GM12878 (cell line): ENCODE data around the gene EDN3. TPM values are rescaled to one million over a fixed set of nuclear protein-coding genes. Genes with fewer than 3 reads are reported as not detected.

ENCODE experiments used
- ATAC-seq: fragments of 200-7000 bp; cut with Tn5 transposase; 3 replicates; pipeline ENCODE4 v1.9.1; 2020; ENCODE audit warnings: mild to moderate bottlenecking, moderate library complexity
- BruUV-seq: library from RNA; stranded (reverse); fragments of 400-500 nt; replicated peaks from 2 replicates; lab custom pipeline; 2021; lab: Mats Ljungman, UMichigan
- CTCF ChIA-PET: fragments of 300-600 bp; sonication (Branson Sonifier 250); formaldehyde crosslinking; extraction: SDS; loops from one replicate; lab custom pipeline; 2021; ENCODE audit warnings: inconsistent platforms; lab: Yijun Ruan, JAX
- POLR2A ChIA-PET: fragments of 350-600 bp; formaldehyde crosslinking; extraction: SDS; loops from one replicate; lab custom pipeline; 2021; ENCODE audit warnings: inconsistent platforms; lab: Charles Lee
- RAD21 ChIA-PET: fragments of 300-600 bp; sonication (Branson Sonifier 250); formaldehyde crosslinking; loops from one replicate; lab custom pipeline; 2023; ENCODE audit warnings: antibody characterized with exemption; ENCODE audit not compliant: unreplicated experiment; lab: Charles Lee
- SMC1A ChIA-PET: fragments of 300-600 bp; sonication (Branson Sonifier 250); formaldehyde crosslinking; loops from one replicate; lab custom pipeline; 2023; ENCODE audit not compliant: unreplicated experiment, uncharacterized antibody; lab: Charles Lee
- DNase-seq: peaks from one replicate; pipeline ENCODE4 v3.0.0-alpha.2; 2011; ENCODE audit warnings: low read depth, low spot score
- FAIRE-seq: peaks from 3 replicates; lab custom pipeline; 2011; peaks lifted over from hg19 to GRCh38; lab: Jason Lieb, UNC
- H2AFZ ChIP-seq: 2 replicates; pipeline ENCODE4 v1.6.0; 2011; ENCODE audit warnings: low read depth, low read length, control low read depth; ENCODE audit not compliant: control insufficient read depth
- H3K27ac ChIP-seq: 2 replicates; pipeline ENCODE4 v1.5.1; 2011; ENCODE audit warnings: control low read depth; ENCODE audit not compliant: control insufficient read depth, insufficient read depth
- H3K27me3 ChIP-seq, 2 experiments: replicated peaks in 1 of 2; 2 replicates each; pipeline versions ENCODE4 v1.6.0 to v1.6.1; 2011; ENCODE audit warnings: low read length in 1 of 2; ENCODE audit not compliant: control insufficient read depth in 2 of 2, insufficient read depth in 2 of 2
- H3K36me3 ChIP-seq, 2 experiments: 2 replicates each; pipeline ENCODE4 v1.5.1; 2011; ENCODE audit warnings: low read length in 1 of 2; ENCODE audit not compliant: control insufficient read depth in 2 of 2, insufficient read depth in 2 of 2
- H3K4me1 ChIP-seq: 2 replicates; pipeline ENCODE4 v1.6.1; 2011; ENCODE audit warnings: mild to moderate bottlenecking, low read length, moderate library complexity, mixed read lengths; ENCODE audit not compliant: control insufficient read depth, insufficient read depth
- H3K4me2 ChIP-seq: 2 replicates; pipeline ENCODE4 v1.6.0; 2011; ENCODE audit warnings: control low read depth; ENCODE audit not compliant: control insufficient read depth, insufficient read depth
- H3K4me3 ChIP-seq: fragments of 200-600 bp; sonication (generic); 2 replicates; pipeline ENCODE4 v1.5.1; 2016
- H3K79me2 ChIP-seq: 2 replicates; pipeline ENCODE4 v1.6.0; 2011; ENCODE audit warnings: low read length; ENCODE audit not compliant: control insufficient read depth, insufficient read depth
- H3K9ac ChIP-seq: 2 replicates; pipeline ENCODE4 v1.8.0; 2011; ENCODE audit warnings: low read length, control low read depth, mixed read lengths; ENCODE audit not compliant: control insufficient read depth, insufficient read depth
- H3K9me3 ChIP-seq: replicated peaks from 3 replicates; pipeline ENCODE4 v1.5.1; 2011; ENCODE audit warnings: mild to moderate bottlenecking, low read length; ENCODE audit not compliant: control insufficient read depth, insufficient read depth
- H4K20me1 ChIP-seq: 2 replicates; pipeline ENCODE4 v1.6.0; 2011; ENCODE audit not compliant: control insufficient read depth, insufficient read depth
- BCLAF1 ChIP-seq: fragments of 450-650 bp; IDR thresholded peaks from 2 replicates; pipeline ENCODE4 v1.6.1; 2017; ENCODE audit warnings: antibody characterized with exemption, mild to moderate bottlenecking, moderate library complexity
- EP300 ChIP-seq, 2 experiments: fragments of 150-350 bp in 1 of 2; IDR thresholded peaks; 2 replicates each; pipeline ENCODE4 v1.6.1; 2011 to 2012; ENCODE audit warnings: low read depth in 2 of 2, low read length in 2 of 2, borderline replicate concordance in 1 of 2, improper control_type of control experiment in 1 of 2, inconsistent platforms in 1 of 2; ENCODE audit not compliant: control insufficient read depth in 1 of 2
- POLR2AphosphoS5 ChIP-seq: IDR thresholded peaks from 2 replicates; pipeline ENCODE4 v1.6.1; 2011; ENCODE audit warnings: mild to moderate bottlenecking, low read length, inconsistent platforms
- POU2F2 ChIP-seq: IDR thresholded peaks from 3 replicates; pipeline ENCODE4 v1.6.1; 2011; ENCODE audit warnings: low read depth, mild to moderate bottlenecking, low read length, borderline replicate concordance
- SIN3A ChIP-seq: IDR thresholded peaks from 2 replicates; pipeline ENCODE4 v1.6.1; 2012; ENCODE audit warnings: low read depth, low read length, improper control_type of control experiment
- SMARCA5 ChIP-seq: fragments of 450-650 bp; IDR thresholded peaks from 2 replicates; pipeline ENCODE4 v1.6.1; 2017; ENCODE audit warnings: mild to moderate bottlenecking
- TCF3 ChIP-seq: IDR thresholded peaks from 2 replicates; pipeline ENCODE4 v1.6.1; 2012; ENCODE audit warnings: low read depth, mild to moderate bottlenecking, low read length, borderline replicate concordance; ENCODE audit not compliant: insufficient read depth
- ZBED1 ChIP-seq: IDR thresholded peaks from 2 replicates; pipeline ENCODE4 v1.6.1; 2016; ENCODE audit warnings: borderline replicate concordance
- WGBS: methylation state at CpG from one replicate; pipeline ENCODE4 v1.1.6; 2016; ENCODE audit warnings: low lambda C conversion rate; ENCODE audit not compliant: insufficient replicate concordance, insufficient coverage; ENCODE audit errors: missing lambda C conversion rate; 5-methylcytosine and 5-hydroxymethylcytosine counted together
- in situ Hi-C: fragments of 300-500 bp; cut with MboI; formaldehyde crosslinking; loops from 9 replicates; pipeline ENCODE4 v1.14.3; 2018; ENCODE audit warnings: mixed read lengths
- intact Hi-C: fragments of 100-400 bp; cut with micrococcal nuclease; formaldehyde crosslinking; loops from one replicate; pipeline ENCODE4 v1.14.2; 2022; ENCODE audit not compliant: unreplicated experiment
- polyA plus RNA-seq, 11 experiments: library from polyadenylated mRNA; depleted of rRNA in 4 of 11; unstranded in 6 of 11; stranded (reverse) in 5 of 11; fragments of >200 nt; fragmentation: Nextera tagmentation in 4 of 11; fragmentation: Illumina TruSeq in 1 of 11; extraction: Ambion mirVana in 4 of 11; extraction: Trizol in 1 of 11; gene quantifications; 1 replicate in 1 of 11; 2 replicates in 10 of 11; pipeline versions ENCODE4 v1.2.1 to v1.2.3, GENCODE V29; 2011 to 2016; ENCODE audit warnings: inconsistent platforms in 2 of 11, missing spikeins in 2 of 11, low read depth in 1 of 11
- total RNA-seq, 4 experiments: library from RNA; depleted of rRNA in 3 of 4; stranded (reverse); fragments of >200 nt in 3 of 4; fragmentation: Illumina TruSeq in 1 of 4; extraction: Trizol in 1 of 4; gene quantifications; 2 replicates each; pipeline versions ENCODE4 v1.2.1 to v1.2.3, GENCODE V29; 2013 to 2021
- TF ChIP-seq, protein P1 (sequence below): fragments of 450-650 bp; IDR thresholded peaks from 2 replicates; pipeline ENCODE4 v1.6.1; 2017; ENCODE audit warnings: borderline replicate concordance
- TF ChIP-seq, protein P2 (sequence below): IDR thresholded peaks from 2 replicates; pipeline ENCODE4 v1.6.1; 2011; ENCODE audit warnings: low read depth, mild to moderate bottlenecking, low read length, moderate library complexity, borderline replicate concordance; ENCODE audit errors: extremely low read depth

Gene EDN3
- total and polyA plus RNA-seq, 10 of the 15 experiments (the other 5 are each of a cell fraction or from before 2014, with no cell fraction given), result not detected

DNA sequence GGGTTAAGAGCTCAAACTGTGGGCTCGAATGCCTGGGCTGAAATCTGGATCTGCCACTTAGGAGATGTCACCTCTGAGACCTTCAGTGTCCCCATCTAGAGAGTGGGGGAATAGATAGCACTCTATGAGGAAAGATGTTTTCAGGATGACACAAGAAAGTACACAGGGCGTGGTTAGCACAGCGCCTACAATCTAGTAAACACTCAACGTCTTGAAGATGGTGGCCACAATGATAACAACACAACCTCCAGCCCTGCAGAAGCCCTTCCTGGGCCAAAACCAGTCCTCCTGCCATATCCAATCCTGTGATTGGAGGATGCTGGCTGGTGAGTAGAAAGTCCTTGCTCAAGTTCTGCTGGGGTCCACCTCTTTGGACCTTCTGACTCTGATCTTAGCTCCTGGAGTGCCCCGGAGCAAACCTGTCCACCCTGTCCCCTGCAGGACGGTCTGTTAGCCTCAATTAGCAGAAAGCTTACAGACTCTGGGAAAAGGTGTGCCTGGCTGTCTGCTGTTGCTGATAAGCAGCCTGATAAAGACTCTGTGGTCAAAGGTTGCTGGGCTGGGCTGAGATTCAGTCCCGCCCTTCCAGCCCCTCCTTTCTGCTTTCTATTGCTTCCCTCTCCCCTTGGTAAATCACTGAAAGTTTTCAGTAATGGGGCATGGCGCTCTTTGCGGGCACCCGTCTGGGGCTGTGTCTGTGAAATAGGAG is 8.2 kb downstream of the EDN3 start (continued):
- TF ChIP-seq SMARCA5, result no peak

GRCh38 chr20:59309218-59309617 is 8.8 kb downstream of the EDN3 start:
- WGBS, result 6% methylated on average over 3 of the region's 3 CpGs
- ChIA-PET CTCF (no interaction called here), RAD21 (no interaction called here), SMC1A (no interaction called here), POLR2A (no interaction called here)
- Histone ChIP-seq H4K20me1 (no peaks in the 10 kb centered on the region), H3K4me1 (no peaks in the 10 kb centered on the region), H3K4me2 (no peak overlapping the region), H3K27me3 (peaks cover 2 to 3% of the 10 kb centered on the region in 2 experiments), H3K9me3 (no peaks in the 10 kb centered on the region), H3K9ac (no peak overlapping the region), H2AFZ (no peak overlapping the region), H3K79me2 (no peaks in the 10 kb centered on the region), H3K4me3 (no peak overlapping the region), H3K27ac (no peak overlapping the region), H3K36me3 (no peaks in the 10 kb centered on the region)
- DNase-seq, result no peak
- ATAC-seq, result no peak
- in situ Hi-C loops, result no loop called here
- no TSS peak for BruUV-seq
- TF ChIP-seq POLR2AphosphoS5, result no peak
- intact Hi-C loops, result no loop called here
- no peak for FAIRE-seq

DNA sequence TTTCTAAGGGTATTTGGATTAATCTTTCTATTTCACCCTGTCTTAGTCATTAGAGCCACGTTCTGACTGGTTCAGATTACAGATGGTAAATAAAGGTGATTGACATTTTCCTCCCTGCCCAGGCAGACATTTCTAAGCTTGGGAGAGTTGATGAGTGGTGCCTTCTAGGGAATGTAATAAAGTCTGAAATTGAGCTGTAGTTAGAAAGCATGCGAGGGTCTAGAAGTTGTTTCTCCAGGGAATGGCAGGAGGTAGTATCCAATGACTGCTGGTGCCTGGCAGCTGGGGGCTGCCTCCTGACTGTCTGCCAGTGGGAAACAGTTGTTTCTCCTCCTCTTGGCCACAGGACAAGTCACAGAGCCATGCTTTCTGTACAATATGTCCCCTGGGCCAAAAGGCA is 14.6 kb downstream of the EDN3 start:
- CTCF ChIA-PET, result no interaction called here
- TF ChIP-seq BCLAF1 (no peak), POU2F2 (no peak), EP300 (IDR thresholded peaks at IDR 0.05; ENCODE audit: borderline replicate concordance in 1 of 2, control insufficient read depth in 1 of 2, low read depth in 2 of 2, low read length in 2 of 2) (no peak), ZBED1 (no peak), SIN3A (no peak), TCF3 (no peak)
- TF ChIP-seq, protein P1, sequence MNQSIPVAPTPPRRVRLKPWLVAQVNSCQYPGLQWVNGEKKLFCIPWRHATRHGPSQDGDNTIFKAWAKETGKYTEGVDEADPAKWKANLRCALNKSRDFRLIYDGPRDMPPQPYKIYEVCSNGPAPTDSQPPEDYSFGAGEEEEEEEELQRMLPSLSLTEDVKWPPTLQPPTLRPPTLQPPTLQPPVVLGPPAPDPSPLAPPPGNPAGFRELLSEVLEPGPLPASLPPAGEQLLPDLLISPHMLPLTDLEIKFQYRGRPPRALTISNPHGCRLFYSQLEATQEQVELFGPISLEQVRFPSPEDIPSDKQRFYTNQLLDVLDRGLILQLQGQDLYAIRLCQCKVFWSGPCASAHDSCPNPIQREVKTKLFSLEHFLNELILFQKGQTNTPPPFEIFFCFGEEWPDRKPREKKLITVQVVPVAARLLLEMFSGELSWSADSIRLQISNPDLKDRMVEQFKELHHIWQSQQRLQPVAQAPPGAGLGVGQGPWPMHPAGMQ, result no peak
- TF ChIP-seq, protein P2, sequence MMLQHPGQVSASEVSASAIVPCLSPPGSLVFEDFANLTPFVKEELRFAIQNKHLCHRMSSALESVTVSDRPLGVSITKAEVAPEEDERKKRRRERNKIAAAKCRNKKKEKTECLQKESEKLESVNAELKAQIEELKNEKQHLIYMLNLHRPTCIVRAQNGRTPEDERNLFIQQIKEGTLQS, result no peak

More for the DNA sequence above, 14.6 kb downstream of the EDN3 start:
- no peak for FAIRE-seq
- Histone ChIP-seq H3K4me2 (no peak overlapping the region), H3K4me3 (no peak overlapping the region), H3K4me1 (no peaks in the 10 kb centered on the region), H3K9me3 (no peaks in the 10 kb centered on the region), H2AFZ (no peak overlapping the region), H3K9ac (no peak overlapping the region), H4K20me1 (no peaks in the 10 kb centered on the region), H3K27me3 (peaks cover 1 to 2% of the 10 kb centered on the region in 2 experiments; a peak in 3 of 4 replicates), H3K36me3 (no peaks in the 10 kb centered on the region), H3K79me2 (no peaks in the 10 kb centered on the region), H3K27ac (no peak overlapping the region)
- DNase-seq, result no peak
- ChIA-PET POLR2A (no interaction called here), RAD21 (no interaction called here), SMC1A (no interaction called here)
- WGBS, result 8% methylated on average over 2 of the region's 2 CpGs
- no TSS peak for BruUV-seq
- in situ Hi-C loops (no loop called here), intact Hi-C loops (no loop called here)
- ATAC-seq, result no peak
